IgD-negative memory B cell (primary cell): ENCODE results near the gene DFFB. TPM values are rescaled to one million over a fixed set of nuclear protein-coding genes. Genes with fewer than 3 reads are reported as not detected.

Source experiments
- H3K27ac Mint-ChIP-seq, 3 donors: one replicate each; pipeline ENCODE4 v1.8.0; 2020 to 2022; ENCODE audit warnings: mild to moderate bottlenecking in 3 of 3, mixed read lengths in 3 of 3, moderate library complexity in 1 of 3
- H3K27me3 Mint-ChIP-seq: one replicate; pipeline ENCODE4 v1.8.0; 2021; ENCODE audit warnings: mixed read lengths
- H3K36me3 Mint-ChIP-seq: one replicate; pipeline ENCODE4 v1.8.0; 2020; ENCODE audit warnings: mild to moderate bottlenecking, mixed read lengths
- H3K4me1 Mint-ChIP-seq, 3 donors: one replicate each; pipeline ENCODE4 v1.8.0; 2020 to 2022; ENCODE audit warnings: mixed read lengths in 3 of 3, mild to moderate bottlenecking in 1 of 3
- H3K4me3 Mint-ChIP-seq, 4 donors: one replicate each; pipeline ENCODE4 v1.8.0; 2020 to 2022; ENCODE audit warnings: mild to moderate bottlenecking in 4 of 4, mixed read lengths in 4 of 4, moderate library complexity in 3 of 4
- H3K9me3 Mint-ChIP-seq, 3 donors: one replicate each; pipeline ENCODE4 v1.8.0; 2020 to 2021; ENCODE audit warnings: mixed read lengths in 3 of 3, mild to moderate bottlenecking in 1 of 3
- polyA plus RNA-seq: library from polyadenylated mRNA; unstranded; fragments of 300-500 nt; fragmentation: Illumina TruSeq; gene quantifications from one replicate; pipeline ENCODE4 v1.2.3, GENCODE V29; 2021

DFFB gene
- polyA plus RNA-seq, 1 donor from 2014 or later: 7.1 TPM

- H3K9me3 Mint-ChIP-seq: no peaks in the 10 kb centered on the region
- no peak overlapping the region for H3K27ac Mint-ChIP-seq
- H3K4me3 Mint-ChIP-seq: no peak overlapping the region
- no peaks in the 10 kb centered on the region for H3K27me3 Mint-ChIP-seq
- H3K4me1 Mint-ChIP-seq: peaks cover 0 to 1% (median 0%) of the 10 kb centered on the region in 3 donors
- peaks cover 2% of the 10 kb centered on the region for H3K36me3 Mint-ChIP-seq
Measured at GRCh38 chr1:3821447-3821846, 35.8 kb upstream of the DFFB start.

- peaks cover 0 to 1% (median 0%) of the 10 kb centered on the region in 3 donors for H3K4me1 Mint-ChIP-seq
- no peaks in the 10 kb centered on the region for H3K27me3 Mint-ChIP-seq
- H3K36me3 Mint-ChIP-seq: peaks cover 2% of the 10 kb centered on the region
- no peak overlapping the region for H3K4me3 Mint-ChIP-seq
- H3K9me3 Mint-ChIP-seq: no peaks in the 10 kb centered on the region
- H3K27ac Mint-ChIP-seq: no peak overlapping the region
Measured at GRCh38 chr1:3821908-3822307, 35.4 kb upstream of the DFFB start.

- Mint-ChIP-seq H3K27ac (no peak overlapping the region), H3K36me3 (peaks cover 2% of the 10 kb centered on the region), H3K4me1 (peaks cover 0 to 1% (median 0%) of the 10 kb centered on the region in 3 donors)
Measured at GRCh38 chr1:3822421-3822820, 34.9 kb upstream of the DFFB start.

GRCh38 chr1:3824650-3825049, 32.6 kb upstream of the DFFB start:
- H3K9me3 Mint-ChIP-seq: no peaks in the 10 kb centered on the region
- H3K4me3 Mint-ChIP-seq: no peak overlapping the region
- H3K27ac Mint-ChIP-seq: no peak overlapping the region
- H3K27me3 Mint-ChIP-seq: no peaks in the 10 kb centered on the region
- H3K36me3 Mint-ChIP-seq: peaks cover 9% of the 10 kb centered on the region
- H3K4me1 Mint-ChIP-seq: peaks cover 0 to 1% (median 0%) of the 10 kb centered on the region in 3 donors

More at GRCh38 chr1:3822421-3822820, 34.9 kb upstream of the DFFB start:
- H3K9me3 Mint-ChIP-seq: no peaks in the 10 kb centered on the region
- no peak overlapping the region for H3K4me3 Mint-ChIP-seq
- no peaks in the 10 kb centered on the region for H3K27me3 Mint-ChIP-seq

- Mint-ChIP-seq H3K27me3 (no peaks in the 10 kb centered on the region), H3K4me3 (no peak overlapping the region), H3K36me3 (peaks cover 10% of the 10 kb centered on the region), H3K4me1 (peaks cover 0 to 1% (median 0%) of the 10 kb centered on the region in 3 donors), H3K27ac (no peak overlapping the region), H3K9me3 (no peaks in the 10 kb centered on the region)
Measured at GRCh38 chr1:3825356-3825755, 31.9 kb upstream of the DFFB start.

GRCh38 chr1:3827813-3828307, 29.4 kb upstream of the DFFB start:
- H3K36me3 Mint-ChIP-seq: peaks cover 10% of the 10 kb centered on the region

GRCh38 chr1:3828391-3828790, 28.9 kb upstream of the DFFB start:
- H3K27ac Mint-ChIP-seq: no peak overlapping the region

More at GRCh38 chr1:3827813-3828307, 29.4 kb upstream of the DFFB start:
- Mint-ChIP-seq H3K9me3 (no peaks in the 10 kb centered on the region), H3K27me3 (no peaks in the 10 kb centered on the region), H3K4me1 (no peaks in the 10 kb centered on the region), H3K27ac (no peak overlapping the region), H3K4me3 (no peak overlapping the region)

GRCh38 chr1:3831689-3832088, 25.6 kb upstream of the DFFB start:
- H3K4me1 Mint-ChIP-seq: no peaks in the 10 kb centered on the region
- no peak overlapping the region for H3K4me3 Mint-ChIP-seq
- H3K27ac Mint-ChIP-seq: no peak overlapping the region
- peaks cover 9% of the 10 kb centered on the region for H3K36me3 Mint-ChIP-seq
- H3K9me3 Mint-ChIP-seq: no peaks in the 10 kb centered on the region
- H3K27me3 Mint-ChIP-seq: no peaks in the 10 kb centered on the region

More at GRCh38 chr1:3828391-3828790, 28.9 kb upstream of the DFFB start:
- Mint-ChIP-seq H3K27me3 (no peaks in the 10 kb centered on the region), H3K4me1 (no peaks in the 10 kb centered on the region), H3K9me3 (no peaks in the 10 kb centered on the region), H3K36me3 (peaks cover 8% of the 10 kb centered on the region), H3K4me3 (no peak overlapping the region)

- peaks cover 0 to 6% (median 4%) of the 10 kb centered on the region in 3 donors for H3K9me3 Mint-ChIP-seq
- peaks cover 21% of the 10 kb centered on the region for H3K36me3 Mint-ChIP-seq
- no peak overlapping the region for H3K27ac Mint-ChIP-seq
- no peaks in the 10 kb centered on the region for H3K27me3 Mint-ChIP-seq
- peaks cover 0 to 2% (median 0%) of the 10 kb centered on the region in 3 donors for H3K4me1 Mint-ChIP-seq
- H3K4me3 Mint-ChIP-seq: no peak overlapping the region
Measured at GRCh38 chr1:3834701-3835100, 22.6 kb upstream of the DFFB start.

GRCh38 chr1:3836421-3836820, 20.9 kb upstream of the DFFB start:
- H3K4me1 Mint-ChIP-seq: peaks cover 0 to 5% (median 0%) of the 10 kb centered on the region in 3 donors
- no peaks in the 10 kb centered on the region for H3K27me3 Mint-ChIP-seq
- peaks cover 26% of the 10 kb centered on the region for H3K36me3 Mint-ChIP-seq
- no peak overlapping the region for H3K27ac Mint-ChIP-seq
- H3K9me3 Mint-ChIP-seq: peaks cover 0 to 6% (median 4%) of the 10 kb centered on the region in 3 donors
- H3K4me3 Mint-ChIP-seq: peak overlapping the region in 1 of 4 donors; percentile 56

- Mint-ChIP-seq H3K9me3 (peaks cover 0 to 6% (median 4%) of the 10 kb centered on the region in 3 donors), H3K36me3 (peaks cover 26% of the 10 kb centered on the region), H3K27me3 (no peaks in the 10 kb centered on the region), H3K27ac (no peak overlapping the region), H3K4me3 (no peak overlapping the region), H3K4me1 (peaks cover 0 to 5% (median 0%) of the 10 kb centered on the region in 3 donors)
Measured at GRCh38 chr1:3837200-3837599, 20.1 kb upstream of the DFFB start.

- H3K9me3 Mint-ChIP-seq: peaks cover 0 to 6% (median 4%) of the 10 kb centered on the region in 3 donors
- H3K4me1 Mint-ChIP-seq: peaks cover 0 to 5% (median 0%) of the 10 kb centered on the region in 3 donors
- no peaks in the 10 kb centered on the region for H3K27me3 Mint-ChIP-seq
- H3K36me3 Mint-ChIP-seq: peaks cover 27% of the 10 kb centered on the region
- H3K27ac Mint-ChIP-seq: no peak overlapping the region
- no peak overlapping the region for H3K4me3 Mint-ChIP-seq
Measured at GRCh38 chr1:3837685-3838084, 19.6 kb upstream of the DFFB start.

GRCh38 chr1:3838788-3839187, 18.5 kb upstream of the DFFB start:
- H3K36me3 Mint-ChIP-seq: peaks cover 27% of the 10 kb centered on the region
- no peaks in the 10 kb centered on the region for H3K27me3 Mint-ChIP-seq
- peaks cover 0 to 5% (median 0%) of the 10 kb centered on the region in 3 donors for H3K4me1 Mint-ChIP-seq
- H3K9me3 Mint-ChIP-seq: peaks cover 0 to 6% (median 4%) of the 10 kb centered on the region in 3 donors
- H3K27ac Mint-ChIP-seq: peak overlapping the region in 1 of 3 donors; percentile 42
- H3K4me3 Mint-ChIP-seq: no peak overlapping the region

GRCh38 chr1:3841491-3841890, 15.8 kb upstream of the DFFB start:
- H3K27ac Mint-ChIP-seq: no peak overlapping the region
- H3K4me3 Mint-ChIP-seq: no peak overlapping the region
- peaks cover 0 to 6% (median 4%) of the 10 kb centered on the region in 3 donors for H3K9me3 Mint-ChIP-seq
- peaks cover 29% of the 10 kb centered on the region for H3K36me3 Mint-ChIP-seq
- peaks cover 0 to 5% (median 0%) of the 10 kb centered on the region in 3 donors for H3K4me1 Mint-ChIP-seq
- H3K27me3 Mint-ChIP-seq: no peaks in the 10 kb centered on the region

GRCh38 chr1:3842912-3843311, 14.4 kb upstream of the DFFB start:
- Mint-ChIP-seq H3K36me3 (peaks cover 23% of the 10 kb centered on the region), H3K4me3 (peak overlapping the region in 2 of 4 donors; percentile 54 to 77), H3K9me3 (peaks cover 0 to 2% (median 0%) of the 10 kb centered on the region in 3 donors), H3K27ac (no peak overlapping the region), H3K4me1 (peaks cover 0 to 5% (median 0%) of the 10 kb centered on the region in 3 donors), H3K27me3 (no peaks in the 10 kb centered on the region)

GRCh38 chr1:3846541-3846940, 10.7 kb upstream of the DFFB start:
- no peak overlapping the region for H3K27ac Mint-ChIP-seq
- peaks cover 9% of the 10 kb centered on the region for H3K36me3 Mint-ChIP-seq
- H3K4me1 Mint-ChIP-seq: no peaks in the 10 kb centered on the region
- H3K9me3 Mint-ChIP-seq: no peaks in the 10 kb centered on the region
- no peak overlapping the region for H3K4me3 Mint-ChIP-seq
- no peaks in the 10 kb centered on the region for H3K27me3 Mint-ChIP-seq
